ENCODE data around the gene ERRFI1. TPM values are rescaled to one million over a fixed set of nuclear protein-coding genes. Genes with fewer than 3 reads are reported as not detected.

Gene ERRFI1
- total RNA-seq, 1 donor from 2014 or later: 1.4 TPM

DNA sequence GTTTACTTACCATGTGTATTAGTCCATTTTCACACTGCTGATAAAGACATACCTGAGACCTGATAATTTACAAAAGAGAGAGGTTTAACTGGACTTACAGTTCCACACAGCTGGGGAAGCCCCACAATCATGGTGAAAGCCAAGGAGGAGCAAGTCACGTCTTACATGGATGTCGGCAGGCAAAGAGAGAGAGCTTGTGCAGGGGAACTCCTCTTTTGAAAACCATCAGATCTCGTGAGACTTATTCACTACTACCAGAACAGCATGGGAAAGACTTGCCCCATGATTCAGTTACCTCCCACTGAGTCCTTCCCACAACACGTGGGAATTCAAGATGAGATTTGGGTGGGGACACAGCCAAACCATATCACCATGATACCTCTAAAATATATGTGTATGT, 39.3 kb upstream of the ERRFI1 start:
- no peaks in the 10 kb centered on the region for H3K9me3 Mint-ChIP-seq
- POLR2A ChIA-PET: no interaction called here
- H3K4me3 Mint-ChIP-seq: no peak overlapping the region
- TF ChIP-seq CTCF (IDR thresholded peaks at IDR 0.05): no peak
- no peak for ATAC-seq (ENCODE audit: low read depth)
- CTCF ChIA-PET: no interaction called here
- no peak overlapping the region for H3K27ac Mint-ChIP-seq
- DNase-seq: no peak
- H3K27me3 Mint-ChIP-seq: peaks cover 13% of the 10 kb centered on the region
- no peaks in the 10 kb centered on the region for H3K4me1 Mint-ChIP-seq
- intact Hi-C loops (cut with micrococcal nuclease): no loop called here
- no peaks in the 10 kb centered on the region for H3K36me3 Mint-ChIP-seq (ENCODE audit: low read depth)

- no peak for DNase-seq
- Mint-ChIP-seq H3K27me3 (peaks cover 9% of the 10 kb centered on the region), H3K27ac (no peak overlapping the region), H3K36me3 (ENCODE audit: low read depth) (no peaks in the 10 kb centered on the region), H3K4me1 (no peaks in the 10 kb centered on the region), H3K4me3 (no peak overlapping the region), H3K9me3 (no peaks in the 10 kb centered on the region)
- TF ChIP-seq CTCF (IDR thresholded peaks at IDR 0.05): no peak
- intact Hi-C loops (cut with micrococcal nuclease): no loop called here
- CTCF ChIA-PET: no interaction called here
- ATAC-seq (ENCODE audit: low read depth): no peak
- POLR2A ChIA-PET: no interaction called here
These were observed 37.4 kb upstream of the ERRFI1 start for GRCh38 chr1:8063298-8064036.

GRCh38 chr1:8062861-8063260, 36.8 kb upstream of the ERRFI1 start:
- no peak overlapping the region for H3K4me3 Mint-ChIP-seq
- H3K27ac Mint-ChIP-seq: no peak overlapping the region
- intact Hi-C loops (cut with micrococcal nuclease): no loop called here
- DNase-seq: no peak
- ChIA-PET POLR2A (no interaction called here), CTCF (no interaction called here)
- H3K36me3 Mint-ChIP-seq (ENCODE audit: low read depth): no peaks in the 10 kb centered on the region
- H3K9me3 Mint-ChIP-seq: no peaks in the 10 kb centered on the region
- ATAC-seq (ENCODE audit: low read depth): no peak
- H3K27me3 Mint-ChIP-seq: peaks cover 10% of the 10 kb centered on the region
- no peaks in the 10 kb centered on the region for H3K4me1 Mint-ChIP-seq
- TF ChIP-seq CTCF (IDR thresholded peaks at IDR 0.05): no peak

- Mint-ChIP-seq H3K36me3 (ENCODE audit: low read depth) (no peaks in the 10 kb centered on the region), H3K27ac (no peak overlapping the region), H3K4me1 (no peaks in the 10 kb centered on the region), H3K9me3 (no peaks in the 10 kb centered on the region), H3K27me3 (peaks cover 12% of the 10 kb centered on the region), H3K4me3 (no peak overlapping the region)
- POLR2A ChIA-PET: no interaction called here
- CTCF ChIA-PET: no interaction called here
- no peak for TF ChIP-seq CTCF (IDR thresholded peaks at IDR 0.05)
- intact Hi-C loops (cut with micrococcal nuclease): no loop called here
- DNase-seq: no peak
- ATAC-seq (ENCODE audit: low read depth): no peak
These were observed 35.7 kb upstream of the ERRFI1 start for GRCh38 chr1:8061673-8062386.

- H3K9me3 Mint-ChIP-seq: no peaks in the 10 kb centered on the region
- POLR2A ChIA-PET: no interaction called here
- intact Hi-C loops (cut with micrococcal nuclease): no loop called here
- TF ChIP-seq CTCF (IDR thresholded peaks at IDR 0.05): no peak
- H3K4me3 Mint-ChIP-seq: no peak overlapping the region
- DNase-seq (no peak), ATAC-seq (ENCODE audit: low read depth) (no peak)
- H3K27me3 Mint-ChIP-seq: peaks cover 13% of the 10 kb centered on the region
- no peaks in the 10 kb centered on the region for H3K4me1 Mint-ChIP-seq
- no peaks in the 10 kb centered on the region for H3K36me3 Mint-ChIP-seq (ENCODE audit: low read depth)
- no peak overlapping the region for H3K27ac Mint-ChIP-seq
- CTCF ChIA-PET: no interaction called here
These were observed 35.1 kb upstream of the ERRFI1 start for GRCh38 chr1:8061210-8061609.
